HTERT RPE-1 (cell line): ENCODE results near the gene TFCP2.
"Not testable (repeated sequence)": the region's sequence is repeated elsewhere in the genome, so short reads cannot be mapped to it uniquely, and the experiment has no call there.

Source experiments
- in situ Hi-C: fragments of 300-500 bp; cut with MboI; formaldehyde crosslinking; loops from 4 replicates; pipeline ENCODE4 v1.14.3; 2020; ENCODE audit warnings: low sequenced_read_pairs

The TFCP2 gene

GRCh38 chr12:51172515-51173431 is at the start of gene TFCP2:
Gene TFCP2 (minus strand): TSS chr12:51173135. CDS start chr12:51172422, 713 bp downstream.
- in situ Hi-C loops = no loop called here

- in situ Hi-C loops = no loop called here
These were observed 49.5 kb upstream of the TFCP2 start for GRCh38 chr12:51222461-51222860.

- in situ Hi-C loops = not testable (repeated sequence)
These were observed 46.9 kb upstream of the TFCP2 start for GRCh38 chr12:51219857-51220256.

- in situ Hi-C loops = no loop called here
These were observed 46.4 kb upstream of the TFCP2 start for GRCh38 chr12:51219322-51219721.

GRCh38 chr12:51218607-51219161 is 45.7 kb upstream of the TFCP2 start:
- in situ Hi-C loops = no loop called here

GRCh38 chr12:51217968-51218606 is 45.2 kb upstream of the TFCP2 start, which contains the start of gene POU6F1:
Gene POU6F1 (minus strand): TSS chr12:51218062. CDS start chr12:51206836, 11,226 bp downstream.
- in situ Hi-C loops = no loop called here

- in situ Hi-C loops = no loop called here
These were observed 44.4 kb upstream of the TFCP2 start for GRCh38 chr12:51217133-51217967.

GRCh38 chr12:51216642-51217041 is 43.7 kb upstream of the TFCP2 start:
- in situ Hi-C loops = no loop called here

GRCh38 chr12:51214895-51215294 is 42.0 kb upstream of the TFCP2 start:
- in situ Hi-C loops = no loop called here

- in situ Hi-C loops = no loop called here
These were observed 37.9 kb upstream of the TFCP2 start for GRCh38 chr12:51210690-51211395.

GRCh38 chr12:51209259-51209658 is 36.3 kb upstream of the TFCP2 start:
- in situ Hi-C loops = no loop called here

- in situ Hi-C loops = no loop called here
These were observed 35.2 kb upstream of the TFCP2 start for GRCh38 chr12:51208016-51208660.

- in situ Hi-C loops = no loop called here
These were observed 32.4 kb upstream of the TFCP2 start for GRCh38 chr12:51205350-51205749.

- in situ Hi-C loops = no loop called here
These were observed 29.8 kb upstream of the TFCP2 start for GRCh38 chr12:51202718-51203117.

GRCh38 chr12:51200806-51201205 is 27.9 kb upstream of the TFCP2 start:
- in situ Hi-C loops = no loop called here

- in situ Hi-C loops = no loop called here
These were observed 27.2 kb upstream of the TFCP2 start for GRCh38 chr12:51200156-51200555.

- in situ Hi-C loops = no loop called here
These were observed 26.5 kb upstream of the TFCP2 start for GRCh38 chr12:51199366-51199945.

- in situ Hi-C loops = no loop called here
These were observed 25.8 kb upstream of the TFCP2 start for GRCh38 chr12:51198568-51199365.
